IPS-18a (cell line): ENCODE data around the gene KLHL8.

Experiments used
- H3K27ac ChIP-seq: one replicate; pipeline ENCODE4 v1.5.1; 2013; ENCODE audit warnings: low read length
- H3K27me3 ChIP-seq: one replicate; pipeline ENCODE4 v1.6.1; 2013; ENCODE audit warnings: mild to moderate bottlenecking, low read length; ENCODE audit not compliant: control insufficient read depth, insufficient read depth
- H3K36me3 ChIP-seq: one replicate; pipeline ENCODE4 v1.6.1; 2013; ENCODE audit warnings: low read depth, low read length; ENCODE audit not compliant: control insufficient read depth
- H3K4me1 ChIP-seq: one replicate; pipeline ENCODE4 v1.6.1; 2013; ENCODE audit warnings: low read depth, low read length; ENCODE audit not compliant: control insufficient read depth
- H3K4me3 ChIP-seq: one replicate; pipeline ENCODE4 v1.5.1; 2013; ENCODE audit warnings: low read length
- H3K9ac ChIP-seq: one replicate; pipeline ENCODE4 v1.6.1; 2013; ENCODE audit warnings: mild to moderate bottlenecking, low read length, moderate library complexity
- H3K9me3 ChIP-seq: one replicate; pipeline ENCODE4 v1.6.1; 2013; ENCODE audit warnings: low read depth, low read length; ENCODE audit not compliant: control insufficient read depth

Gene KLHL8

DNA sequence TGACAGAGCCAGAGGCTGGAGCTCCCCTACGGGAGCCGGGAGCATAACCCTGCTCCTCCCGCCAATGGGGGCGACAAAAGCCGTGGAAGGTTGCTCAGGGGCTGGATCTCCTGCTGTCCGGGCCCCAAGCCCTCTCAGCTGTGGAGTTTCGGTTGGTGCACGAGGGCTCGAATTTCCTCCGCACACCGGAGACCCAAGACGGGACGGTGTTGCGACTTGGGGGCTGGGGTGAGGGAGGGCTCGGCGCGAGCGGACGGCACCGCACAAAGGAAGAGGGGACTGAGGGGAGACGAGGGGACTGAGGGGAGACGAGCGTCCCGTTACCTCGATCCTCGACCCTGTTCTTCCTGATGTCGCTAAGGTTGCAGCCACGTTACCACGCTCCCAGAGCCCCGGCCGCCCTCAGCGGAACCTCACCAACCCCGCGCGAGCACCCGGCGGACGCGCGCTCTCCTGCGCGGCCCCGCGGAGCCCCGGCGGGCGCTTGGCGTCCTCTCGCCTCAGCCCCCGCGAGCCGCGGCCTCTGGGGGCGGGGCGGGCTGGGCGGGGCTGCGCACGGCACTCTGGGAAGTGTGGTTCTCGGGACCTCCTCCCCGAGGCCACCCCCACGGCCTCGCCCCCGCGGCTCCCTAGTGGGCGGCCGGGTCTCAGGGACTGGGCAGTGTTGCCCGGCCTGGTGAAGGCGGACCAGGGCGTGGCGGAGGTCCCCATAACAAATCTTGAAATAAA lies at the start of gene KLHL8:
KLHL8 (minus strand) TSS at position 525 of the 729 bp plus-strand sequence. CDS start 25,079 bp downstream, outside the sequence.
- peaks cover 10% of the 10 kb centered on the region for H3K4me1 ChIP-seq
- H3K36me3 ChIP-seq = no peaks in the 10 kb centered on the region
- H3K27ac ChIP-seq = peak within 1 kb of the TSS; percentile 84
- H3K27me3 ChIP-seq = peaks cover 5% of the 10 kb centered on the region
- peak within 1 kb of the TSS; percentile 95 for H3K4me3 ChIP-seq
- no peaks in the 10 kb centered on the region for H3K9me3 ChIP-seq
- peak within 1 kb of the TSS; percentile 90 for H3K9ac ChIP-seq

DNA sequence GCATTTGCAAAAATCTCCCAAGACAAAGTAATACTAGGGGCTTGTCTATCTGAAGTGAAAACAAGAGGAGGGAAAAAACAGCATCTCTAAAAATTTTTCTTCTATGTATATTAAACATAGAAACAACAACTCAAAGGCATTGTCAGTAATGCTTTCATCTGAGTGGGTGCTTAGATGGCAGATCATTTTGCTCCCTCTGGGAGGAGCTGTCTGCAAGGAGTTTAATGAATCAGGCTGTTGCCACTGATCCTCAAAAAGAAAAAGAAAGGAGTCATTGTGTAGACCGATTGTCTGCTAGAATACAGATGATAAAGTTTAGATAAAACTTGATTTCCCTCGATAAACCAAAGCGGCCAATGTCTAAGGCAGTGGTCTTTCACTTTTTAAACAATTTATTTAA lies 49.7 kb upstream of the KLHL8 start:
- no peak overlapping the region for H3K9ac ChIP-seq
- H3K36me3 ChIP-seq = no peaks in the 10 kb centered on the region
- H3K4me1 ChIP-seq = peaks cover 7% of the 10 kb centered on the region
- no peak overlapping the region for H3K4me3 ChIP-seq
- no peak overlapping the region for H3K27ac ChIP-seq
- no peaks in the 10 kb centered on the region for H3K9me3 ChIP-seq
- H3K27me3 ChIP-seq = no peaks in the 10 kb centered on the region

DNA sequence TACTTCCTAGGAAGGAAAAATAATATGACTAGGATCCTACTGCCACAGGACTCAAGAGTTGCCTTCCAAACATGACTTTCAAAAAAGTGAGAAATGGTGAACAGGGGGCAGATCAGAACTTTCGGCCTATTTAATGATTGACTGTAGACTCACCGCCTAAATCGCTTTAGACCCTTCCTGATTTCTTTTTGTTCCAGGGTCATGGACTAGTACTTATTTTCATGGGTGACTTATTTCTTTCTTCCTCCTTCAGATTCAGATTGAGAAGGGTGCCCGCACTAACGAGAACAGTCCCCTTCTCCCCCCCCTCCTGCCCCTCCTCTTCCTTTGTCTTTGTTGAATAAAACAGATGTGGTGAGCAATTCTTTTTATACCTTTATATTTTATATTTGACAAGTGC lies 48.0 kb upstream of the KLHL8 start:
- Histone ChIP-seq H3K4me3 (no peak overlapping the region), H3K36me3 (no peaks in the 10 kb centered on the region), H3K9ac (no peak overlapping the region), H3K9me3 (no peaks in the 10 kb centered on the region), H3K4me1 (peaks cover 7% of the 10 kb centered on the region), H3K27ac (no peak overlapping the region), H3K27me3 (no peaks in the 10 kb centered on the region)

DNA sequence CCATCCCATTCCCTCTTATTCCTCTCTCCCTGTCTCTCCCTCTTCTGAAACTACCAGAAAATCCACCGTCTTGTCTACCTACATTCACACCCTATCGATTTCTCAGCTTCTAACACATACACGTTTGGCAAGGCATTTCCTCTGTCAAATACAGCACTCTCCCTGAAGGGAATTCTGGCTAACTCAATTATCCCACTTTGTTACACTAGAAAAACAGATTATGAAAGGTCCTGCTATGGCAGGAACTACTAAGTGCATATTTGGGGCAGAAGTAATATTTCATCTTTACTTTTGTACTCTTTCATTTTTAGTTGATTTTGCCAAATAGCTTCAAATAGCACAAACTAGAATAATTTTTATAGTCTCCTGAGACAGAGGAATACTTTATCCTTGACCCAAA lies 46.6 kb upstream of the KLHL8 start:
- peaks cover 7% of the 10 kb centered on the region for H3K4me1 ChIP-seq
- no peak overlapping the region for H3K27ac ChIP-seq
- H3K9me3 ChIP-seq = no peaks in the 10 kb centered on the region
- no peaks in the 10 kb centered on the region for H3K27me3 ChIP-seq
- H3K9ac ChIP-seq = no peak overlapping the region
- no peak overlapping the region for H3K4me3 ChIP-seq
- no peaks in the 10 kb centered on the region for H3K36me3 ChIP-seq

DNA sequence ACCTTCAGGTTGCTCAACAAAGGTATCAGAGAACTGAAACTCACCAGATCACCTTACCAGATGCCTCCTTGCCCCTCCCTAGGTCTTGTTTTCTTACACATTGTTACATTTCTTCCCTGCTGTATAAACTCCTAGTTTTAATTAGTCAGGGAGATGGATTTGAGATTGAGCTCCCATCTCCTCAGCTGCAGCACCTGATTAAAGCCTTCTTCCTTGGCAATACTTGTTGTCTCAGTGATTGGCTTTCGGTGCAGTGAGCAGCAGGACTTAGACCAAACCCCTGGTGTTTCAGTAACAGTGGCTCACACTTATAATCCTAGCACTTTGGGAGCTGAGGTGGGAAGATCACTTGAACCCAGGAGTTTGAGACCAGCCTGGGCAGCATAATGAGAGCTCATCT lies 42.5 kb upstream of the KLHL8 start:
- H3K9me3 ChIP-seq = no peaks in the 10 kb centered on the region
- no peak overlapping the region for H3K4me3 ChIP-seq
- no peaks in the 10 kb centered on the region for H3K27me3 ChIP-seq
- H3K9ac ChIP-seq = no peak overlapping the region
- H3K4me1 ChIP-seq = no peaks in the 10 kb centered on the region
- H3K36me3 ChIP-seq = no peaks in the 10 kb centered on the region
- H3K27ac ChIP-seq = no peak overlapping the region

DNA sequence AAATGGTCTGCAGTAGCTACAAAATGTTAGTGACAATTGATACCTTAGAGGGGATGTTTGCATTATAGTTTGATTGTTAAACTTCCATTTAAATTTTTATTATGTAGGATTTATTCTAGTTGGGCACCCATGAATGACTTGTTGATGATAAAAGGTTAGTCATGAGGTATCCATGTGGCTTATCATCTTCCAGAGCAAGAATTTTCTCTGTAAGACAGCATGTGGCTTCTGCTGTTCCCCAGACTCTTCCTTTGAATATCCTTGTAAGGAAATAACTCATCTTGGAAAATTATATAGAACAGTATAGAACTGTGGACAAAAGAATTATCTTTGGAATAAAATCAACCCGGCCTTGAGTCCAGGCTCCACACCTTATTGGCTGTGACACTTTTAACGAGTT lies 40.1 kb upstream of the KLHL8 start:
- no peaks in the 10 kb centered on the region for H3K36me3 ChIP-seq
- no peaks in the 10 kb centered on the region for H3K27me3 ChIP-seq
- no peaks in the 10 kb centered on the region for H3K9me3 ChIP-seq
- H3K4me1 ChIP-seq = no peaks in the 10 kb centered on the region
- no peak overlapping the region for H3K9ac ChIP-seq
- no peak overlapping the region for H3K4me3 ChIP-seq
- no peak overlapping the region for H3K27ac ChIP-seq

DNA sequence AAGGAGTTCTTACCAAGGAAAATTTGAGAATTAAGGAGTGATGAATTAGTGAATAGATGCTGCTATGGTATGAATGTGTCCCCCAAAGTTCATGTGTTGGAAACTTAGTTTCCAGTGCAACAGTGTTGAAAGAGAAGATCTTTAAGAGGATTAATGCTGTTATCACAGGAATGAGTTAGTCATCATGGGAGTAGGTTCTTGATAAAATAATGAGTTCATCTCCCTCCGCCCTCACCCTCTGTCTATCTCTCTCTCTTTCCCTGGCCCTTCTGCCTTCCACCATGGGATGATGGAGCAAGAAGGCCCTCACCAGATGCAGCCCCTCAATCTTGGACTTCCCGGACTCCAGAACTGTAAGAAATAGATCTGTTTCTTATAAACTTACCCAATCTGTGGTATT lies 38.3 kb upstream of the KLHL8 start:
- H3K36me3 ChIP-seq = no peaks in the 10 kb centered on the region
- H3K9me3 ChIP-seq = no peaks in the 10 kb centered on the region
- no peak overlapping the region for H3K27ac ChIP-seq
- H3K4me3 ChIP-seq = no peak overlapping the region
- H3K27me3 ChIP-seq = no peaks in the 10 kb centered on the region
- no peaks in the 10 kb centered on the region for H3K4me1 ChIP-seq
- H3K9ac ChIP-seq = no peak overlapping the region

DNA sequence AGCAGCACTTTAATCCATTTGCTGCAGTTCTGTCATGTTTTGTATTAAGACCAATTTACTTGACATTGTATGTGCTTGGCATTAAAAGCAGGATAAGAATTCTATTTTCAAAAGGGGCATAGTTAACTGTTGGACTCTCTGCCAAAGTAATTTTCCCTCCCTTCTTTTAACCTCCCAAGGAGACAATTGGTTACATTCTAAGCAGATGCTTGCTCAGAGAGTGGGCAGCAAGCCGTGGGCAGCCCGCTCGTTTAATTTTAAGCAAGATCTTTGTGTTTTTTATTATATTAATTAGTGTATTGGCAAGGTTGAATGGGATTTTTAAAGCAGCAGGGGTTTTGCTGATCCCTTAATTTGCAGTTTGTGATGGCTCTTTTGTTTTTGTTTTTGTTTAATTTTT lies 37.1 kb upstream of the KLHL8 start:
- H3K27me3 ChIP-seq = no peaks in the 10 kb centered on the region
- H3K4me3 ChIP-seq = no peak overlapping the region
- H3K36me3 ChIP-seq = no peaks in the 10 kb centered on the region
- H3K4me1 ChIP-seq = no peaks in the 10 kb centered on the region
- H3K9me3 ChIP-seq = no peaks in the 10 kb centered on the region
- H3K27ac ChIP-seq = no peak overlapping the region
- no peak overlapping the region for H3K9ac ChIP-seq

DNA sequence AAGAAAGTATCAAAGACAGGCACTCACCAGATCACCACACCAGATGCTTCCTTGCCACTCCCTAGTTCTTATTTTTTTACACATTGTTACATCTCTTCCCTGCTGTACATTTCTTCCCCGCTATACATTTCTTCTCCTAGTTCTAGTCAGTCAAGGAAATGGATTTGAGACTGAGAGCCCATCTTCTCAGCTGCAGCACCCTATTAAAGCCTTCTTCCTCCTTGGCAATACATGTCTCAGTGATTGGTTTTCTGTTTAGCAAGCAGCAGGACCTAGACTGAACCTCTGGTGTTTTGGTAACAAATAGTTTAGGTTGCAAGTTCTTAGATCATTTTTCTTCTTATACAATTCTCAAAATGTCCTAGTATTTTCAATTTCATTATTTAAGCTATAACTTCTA lies 35.3 kb upstream of the KLHL8 start:
- Histone ChIP-seq H3K9me3 (no peaks in the 10 kb centered on the region), H3K36me3 (no peaks in the 10 kb centered on the region), H3K9ac (no peak overlapping the region), H3K27ac (no peak overlapping the region), H3K4me1 (no peaks in the 10 kb centered on the region), H3K27me3 (no peaks in the 10 kb centered on the region), H3K4me3 (no peak overlapping the region)

DNA sequence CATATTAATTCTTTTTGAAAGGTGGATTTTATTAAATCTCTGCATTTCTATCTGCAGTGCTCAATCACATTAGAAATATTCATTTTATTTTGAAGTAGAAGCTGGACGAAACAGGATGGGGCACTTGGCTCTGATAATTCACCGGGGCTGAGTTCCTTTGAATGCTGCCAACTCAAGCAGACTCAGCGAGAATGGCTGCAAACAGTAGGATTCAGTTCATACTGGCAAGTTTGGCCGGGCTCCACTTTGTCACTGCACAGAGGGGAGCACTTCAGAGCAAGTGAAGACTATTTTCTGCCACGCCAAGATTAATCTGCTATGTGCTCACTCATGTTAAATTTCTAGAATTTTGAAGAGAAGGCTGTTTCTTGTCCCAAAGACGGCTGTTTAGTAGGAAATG lies 30.7 kb upstream of the KLHL8 start:
- Histone ChIP-seq H3K4me1 (no peaks in the 10 kb centered on the region), H3K27me3 (no peaks in the 10 kb centered on the region)

DNA sequence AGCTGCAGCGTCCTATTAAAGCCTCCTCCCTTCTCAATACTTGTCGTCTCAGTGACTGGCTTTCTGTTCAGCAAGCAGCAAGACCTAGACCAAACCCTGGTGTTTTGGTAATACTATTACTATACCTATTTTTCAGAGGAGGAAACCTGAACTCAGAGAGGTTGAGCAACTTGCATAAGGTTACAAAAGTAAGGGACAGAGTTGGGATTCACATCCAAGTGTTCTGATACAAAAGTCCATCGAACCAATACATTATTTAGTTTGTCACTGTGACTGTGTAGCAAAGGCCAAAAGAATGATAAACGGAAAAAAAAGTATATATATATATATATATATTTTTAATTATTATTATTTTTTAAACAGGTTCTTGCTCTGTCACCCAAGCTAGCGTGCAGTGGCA lies 29.9 kb upstream of the KLHL8 start:
- H3K36me3 ChIP-seq = no peaks in the 10 kb centered on the region
- peaks cover under 1% of the 10 kb centered on the region for H3K9me3 ChIP-seq
- H3K27ac ChIP-seq = no peak overlapping the region
- no peaks in the 10 kb centered on the region for H3K27me3 ChIP-seq
- H3K9ac ChIP-seq = no peak overlapping the region
- H3K4me3 ChIP-seq = no peak overlapping the region
- H3K4me1 ChIP-seq = no peaks in the 10 kb centered on the region

More for the DNA sequence above, 30.7 kb upstream of the KLHL8 start:
- Histone ChIP-seq H3K27ac (no peak overlapping the region), H3K4me3 (no peak overlapping the region), H3K9ac (no peak overlapping the region), H3K36me3 (no peaks in the 10 kb centered on the region), H3K9me3 (no peaks in the 10 kb centered on the region)

DNA sequence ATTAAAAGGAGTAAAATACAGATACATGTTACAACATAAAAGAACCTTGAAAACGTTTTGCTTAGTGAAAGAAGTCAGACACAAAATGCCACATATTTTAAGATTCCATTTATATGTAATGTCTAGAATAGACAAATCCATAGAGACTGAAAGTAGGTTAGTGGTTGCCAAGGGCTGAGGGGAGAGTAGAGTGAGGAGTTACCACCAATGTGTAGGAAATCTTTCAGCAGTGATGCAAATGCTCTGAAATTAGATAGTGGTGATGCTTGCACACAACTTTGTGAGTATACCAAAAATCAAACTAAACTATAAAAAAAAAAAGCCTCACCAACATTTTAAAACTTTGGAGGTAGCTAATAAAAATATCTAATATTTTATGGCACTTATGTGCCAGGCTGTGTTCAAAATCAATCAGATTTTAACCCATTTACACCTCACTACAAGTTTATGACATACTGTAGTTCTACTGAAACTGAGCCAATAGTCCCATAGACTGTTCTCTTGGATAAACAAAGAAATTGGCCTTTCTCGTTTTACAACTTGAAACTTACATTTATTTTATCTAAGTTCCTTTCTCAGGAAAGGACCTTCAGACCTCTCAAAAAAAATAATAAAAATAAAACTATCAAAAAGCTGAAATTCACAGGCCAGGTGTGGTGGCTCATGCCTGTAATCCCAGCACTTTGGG lies 29.1 kb upstream of the KLHL8 start:
- H3K4me3 ChIP-seq = no peak overlapping the region
- no peak overlapping the region for H3K27ac ChIP-seq
- H3K4me1 ChIP-seq = no peaks in the 10 kb centered on the region
- H3K9me3 ChIP-seq = peaks cover 9% of the 10 kb centered on the region
- no peak overlapping the region for H3K9ac ChIP-seq
- no peaks in the 10 kb centered on the region for H3K36me3 ChIP-seq
- no peaks in the 10 kb centered on the region for H3K27me3 ChIP-seq
